H1 (cell line): Measurements from ENCODE around the gene AVPR2. TPM values are rescaled to one million over a fixed set of nuclear protein-coding genes. Genes with fewer than 3 reads are reported as not detected.

Experiments
- CTCF ChIA-PET: fragments of 300-600 bp; sonication (Branson Sonifier 250); formaldehyde crosslinking; loops from one replicate; lab custom pipeline; 2021; ENCODE audit not compliant: partially characterized antibody; lab: Charles Lee
- POLR2A ChIA-PET: fragments of 300-600 bp; sonication (Branson Sonifier 250); formaldehyde crosslinking; loops from one replicate; lab custom pipeline; 2021; ENCODE audit warnings: inconsistent platforms; ENCODE audit not compliant: partially characterized antibody; lab: Charles Lee
- DNase-seq, 2 experiments: peaks; one replicate each; pipeline versions ENCODE4 v3.0.0 to v3.0.0-alpha.2; 2010 to 2022; ENCODE audit warnings: low spot score in 2 of 2, low read depth in 1 of 2, mixed read lengths in 1 of 2
- FAIRE-seq: peaks from 2 replicates; lab custom pipeline; 2011; peaks lifted over from hg19 to GRCh38; lab: Jason Lieb, UNC
- H2AFZ ChIP-seq: 2 replicates; pipeline ENCODE4 v1.8.1; 2012; ENCODE audit warnings: low read length, inconsistent platforms
- H2AK5ac ChIP-seq: 2 replicates; pipeline ENCODE4 v1.6.1; 2013; ENCODE audit warnings: low read depth, low read length
- H2BK120ac ChIP-seq: replicated peaks from 2 replicates; pipeline ENCODE3; 2013; ENCODE audit warnings: low read depth, low read length, inconsistent platforms
- H2BK12ac ChIP-seq: 2 replicates; pipeline ENCODE4 v1.6.1; 2013; ENCODE audit warnings: low read depth, low read length
- H2BK15ac ChIP-seq: 2 replicates; pipeline ENCODE4 v1.6.1; 2013; ENCODE audit warnings: low read length
- H2BK20ac ChIP-seq: 2 replicates; pipeline ENCODE4 v1.6.1; 2013; ENCODE audit warnings: low read length
- H2BK5ac ChIP-seq: 2 replicates; pipeline ENCODE4 v1.6.1; 2013; ENCODE audit warnings: low read depth, low read length
- H3K14ac ChIP-seq: 2 replicates; pipeline ENCODE4 v1.6.1; 2013; ENCODE audit warnings: inconsistent platforms; ENCODE audit not compliant: insufficient read length
- H3K18ac ChIP-seq: 2 replicates; pipeline ENCODE4 v1.6.1; 2013; ENCODE audit warnings: low read length; ENCODE audit errors: extremely low read depth
- H3K23ac ChIP-seq: 2 replicates; pipeline ENCODE4 v1.6.1; 2013; ENCODE audit warnings: inconsistent platforms; ENCODE audit not compliant: insufficient read length
- H3K23me2 ChIP-seq: 2 replicates; pipeline ENCODE4 v1.6.1; 2013; ENCODE audit warnings: low read depth, low read length
- H3K27ac ChIP-seq: 2 replicates; pipeline ENCODE4 v1.6.1; 2011; ENCODE audit warnings: low read depth, low read length, inconsistent platforms
- H3K27me3 ChIP-seq, 4 experiments: replicated peaks in 1 of 4; 1 replicate in 1 of 4; 2 replicates in 3 of 4; pipeline versions ENCODE4 v1.6.1 to v1.8.1; 2011 to 2013; ENCODE audit warnings: low read length in 3 of 4, mild to moderate bottlenecking in 3 of 4, inconsistent platforms in 2 of 4, mixed read lengths in 2 of 4, moderate library complexity in 1 of 4; ENCODE audit not compliant: control insufficient read depth in 3 of 4, insufficient read depth in 3 of 4; ENCODE audit errors: extremely low read depth in 1 of 4
- H3K36me3 ChIP-seq, 4 experiments: 2 replicates each; pipeline versions ENCODE4 v1.6.1 to v1.8.1; 2011 to 2013; ENCODE audit warnings: mild to moderate bottlenecking in 4 of 4, low read length in 3 of 4, moderate library complexity in 2 of 4, control low read depth in 1 of 4, inconsistent platforms in 1 of 4; ENCODE audit not compliant: insufficient read depth in 4 of 4, control insufficient read depth in 2 of 4
- H3K4ac ChIP-seq: replicated peaks from 2 replicates; pipeline ENCODE3; 2013; ENCODE audit warnings: low read length, low read depth, mixed read lengths, inconsistent platforms; ENCODE audit not compliant: insufficient read length
- H3K4me1 ChIP-seq, 4 experiments: replicated peaks in 1 of 4; 1 replicate in 1 of 4; 2 replicates in 3 of 4; pipeline versions ENCODE4 v1.6.1 to v1.8.1; 2011 to 2013; ENCODE audit warnings: low read length in 3 of 4, inconsistent platforms in 2 of 4, mixed read lengths in 1 of 4; ENCODE audit not compliant: insufficient read depth in 4 of 4, control insufficient read depth in 3 of 4
- H3K4me2 ChIP-seq, 2 experiments: 2 replicates each; pipeline versions ENCODE4 v1.6.1 to v1.8.1; 2011 to 2013; ENCODE audit warnings: low read depth in 2 of 2, low read length in 2 of 2, control low read depth in 1 of 2, inconsistent platforms in 1 of 2, mild to moderate bottlenecking in 1 of 2; ENCODE audit not compliant: insufficient read depth in 1 of 2
- H3K4me3 ChIP-seq, 4 experiments: fragments of 200-600, 300-600 bp in 1 of 4; sonication (generic), shearing (Covaris generic), sonication (Bioruptor Twin) in 1 of 4; 2 replicates each; pipeline versions ENCODE4 v1.5.1 to v1.8.1; 2011 to 2016; ENCODE audit warnings: low read length in 4 of 4, low read depth in 3 of 4, control low read depth in 2 of 4, inconsistent platforms in 2 of 4, mild to moderate bottlenecking in 2 of 4, mixed read lengths in 1 of 4, moderate library complexity in 1 of 4; ENCODE audit not compliant: insufficient read depth in 2 of 4; ENCODE audit errors: extremely low read depth in 1 of 4
- H3K56ac ChIP-seq: replicated peaks from 2 replicates; pipeline ENCODE3; 2013; ENCODE audit warnings: low read depth, mild to moderate bottlenecking, mixed read lengths, low read length, inconsistent platforms; ENCODE audit not compliant: insufficient read length
- H3K79me1 ChIP-seq: 2 replicates; pipeline ENCODE4 v1.6.1; 2013; ENCODE audit warnings: low read depth, low read length, control low read depth
- H3K79me2 ChIP-seq, 2 experiments: 2 replicates each; pipeline versions ENCODE4 v1.6.1 to v1.8.1; 2012 to 2013; ENCODE audit warnings: low read length in 2 of 2, mild to moderate bottlenecking in 2 of 2, inconsistent platforms in 1 of 2; ENCODE audit not compliant: insufficient read depth in 2 of 2, control insufficient read depth in 1 of 2
- H3K9ac ChIP-seq, 4 experiments: replicated peaks in 1 of 4; 1 replicate in 1 of 4; 2 replicates in 3 of 4; pipeline versions ENCODE4 v1.6.1 to v1.8.1; 2011 to 2013; ENCODE audit warnings: low read depth in 3 of 4, low read length in 3 of 4, control low read depth in 2 of 4, mild to moderate bottlenecking in 2 of 4, moderate library complexity in 2 of 4, inconsistent platforms in 1 of 4; ENCODE audit errors: extremely low read depth in 1 of 4
- H3K9me3 ChIP-seq, 2 experiments: 2 replicates each; pipeline versions ENCODE4 v1.6.1 to v1.8.1; 2012 to 2013; ENCODE audit warnings: mild to moderate bottlenecking in 2 of 2, moderate library complexity in 2 of 2, control low read depth in 1 of 2, inconsistent platforms in 1 of 2, low read depth in 1 of 2, low read length in 1 of 2, mixed read lengths in 1 of 2; ENCODE audit not compliant: insufficient read depth in 2 of 2
- H4K20me1 ChIP-seq, 2 experiments: replicated peaks in 1 of 2; 2 replicates each; pipeline versions ENCODE3 to v1.8.1; 2011 to 2013; ENCODE audit warnings: inconsistent platforms in 2 of 2, low read length in 2 of 2, mild to moderate bottlenecking in 1 of 2; ENCODE audit not compliant: insufficient read depth in 2 of 2, control insufficient read depth in 1 of 2
- H4K5ac ChIP-seq: 2 replicates; pipeline ENCODE4 v1.6.1; 2013; ENCODE audit warnings: low read length, low read depth, mixed read lengths, inconsistent platforms; ENCODE audit not compliant: insufficient read length
- H4K8ac ChIP-seq: 2 replicates; pipeline ENCODE4 v1.8.0; 2013; ENCODE audit warnings: mild to moderate bottlenecking, moderate library complexity, low read length, inconsistent platforms; ENCODE audit not compliant: insufficient read depth; ENCODE audit errors: extremely low read depth
- H4K91ac ChIP-seq: replicated peaks from 2 replicates; pipeline ENCODE3; 2013; ENCODE audit warnings: low read length, mixed read lengths, inconsistent platforms; ENCODE audit not compliant: insufficient read length
- ASH2L ChIP-seq: fragments of 200-600, 300-600 bp; sonication (generic); IDR thresholded peaks from one replicate; pipeline ENCODE4 v1.7.1; 2017; ENCODE audit warnings: low read length
- CHD1 ChIP-seq: IDR thresholded peaks from 2 replicates; pipeline ENCODE4 v1.6.1; 2012; ENCODE audit warnings: low read depth, low read length, improper control_type of control experiment
- CHD2 ChIP-seq: IDR thresholded peaks from 2 replicates; pipeline ENCODE4 v1.6.1; 2012; ENCODE audit warnings: low read length, improper control_type of control experiment
- HDAC2 ChIP-seq, 2 experiments: fragments of 300-600 bp in 1 of 2; sonication (generic) in 1 of 2; IDR thresholded peaks; 2 replicates each; pipeline ENCODE4 v1.6.1; 2011 to 2012; ENCODE audit warnings: low read depth in 2 of 2, low read length in 2 of 2, mild to moderate bottlenecking in 2 of 2, moderate library complexity in 2 of 2, borderline replicate concordance in 1 of 2, inconsistent platforms in 1 of 2
- NANOG ChIP-seq: IDR thresholded peaks from 2 replicates; pipeline ENCODE4 v1.6.1; 2011; ENCODE audit warnings: low read length, low read depth, mild to moderate bottlenecking, inconsistent platforms; ENCODE audit not compliant: insufficient read depth, poor library complexity, severe bottlenecking
- SIN3A ChIP-seq, 2 experiments: IDR thresholded peaks in 1 of 2; conservative IDR thresholded peaks in 1 of 2; 2 replicates each; pipeline ENCODE4 v1.6.1; 2011 to 2012; ENCODE audit warnings: low read length in 2 of 2, improper control_type of control experiment in 1 of 2, low read depth in 1 of 2, mild to moderate bottlenecking in 1 of 2
- SIX5 ChIP-seq: IDR thresholded peaks from 2 replicates; pipeline ENCODE4 v1.6.1; 2011; ENCODE audit warnings: mild to moderate bottlenecking, low read depth, low read length
- SRF ChIP-seq: IDR thresholded peaks from 2 replicates; pipeline ENCODE4 v1.6.1; 2011; ENCODE audit warnings: mild to moderate bottlenecking, low read depth, low read length, moderate library complexity
- TAF1 ChIP-seq: IDR thresholded peaks from 2 replicates; pipeline ENCODE4 v1.6.1; 2011; ENCODE audit warnings: mild to moderate bottlenecking, low read depth, low read length
- WGBS, 2 experiments: shearing (Covaris generic) in 1 of 2; methylation state at CpG; one replicate each; pipeline versions ENCODE4 v1.1.6 to v1.1.7; 2013 to 2015; ENCODE audit warnings: low lambda C conversion rate in 2 of 2, mixed read lengths in 2 of 2, inconsistent platforms in 1 of 2, low coverage in 1 of 2, missing lambda C conversion rate in 1 of 2; ENCODE audit not compliant: insufficient replicate concordance in 2 of 2, insufficient coverage in 1 of 2, insufficient read length in 1 of 2; ENCODE audit errors: extremely low coverage in 1 of 2, missing lambda C conversion rate in 1 of 2; 5-methylcytosine and 5-hydroxymethylcytosine counted together
- polyA plus RNA-seq, 7 experiments: library from polyadenylated mRNA; depleted of rRNA in 3 of 7; stranded (reverse) in 5 of 7; unstranded in 2 of 7; fragments of >200 nt in 5 of 7; fragments of 200-250 nt in 2 of 7; gene quantifications; 1 replicate in 5 of 7; 2 replicates in 1 of 7; 4 replicates in 1 of 7; pipeline versions ENCODE4 v1.2.1 to v1.2.3, GENCODE V29; 2011 to 2013; ENCODE audit warnings: missing spikeins in 2 of 7, mixed read lengths in 2 of 7
- total RNA-seq: library from RNA; stranded (reverse); fragmentation: NEBNext Ultra II Directional; extraction: Animal tissue kit (Norgen Biotek cat#: 25700); gene quantifications from 2 replicates; pipeline ENCODE4 v1.2.1, GENCODE V29; 2021

AVPR2 gene
- total and polyA plus RNA-seq, 2 of the 8 experiments (the other 6 are each of a cell fraction or from before 2014, with no cell fraction given): 0.09 TPM; not detected in 1

DNA sequence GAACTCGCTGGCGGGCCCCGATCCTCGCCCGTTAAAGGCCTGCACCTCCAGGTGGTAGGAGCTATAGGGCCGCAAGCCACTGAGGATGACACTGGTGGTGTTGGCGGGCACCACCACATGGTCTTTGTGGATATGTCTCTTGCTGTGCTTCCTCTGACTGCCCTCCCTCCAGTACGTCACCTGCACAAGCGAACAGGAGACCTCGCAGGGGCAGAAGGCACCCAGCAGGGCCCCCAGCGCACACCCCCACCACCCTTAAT, 39.2 kb upstream of the AVPR2 start:
- no peak overlapping the region for H4K8ac ChIP-seq
- H4K5ac ChIP-seq: no peak overlapping the region
- no peaks in the 10 kb centered on the region for H3K9me3 ChIP-seq
- H2BK15ac ChIP-seq: no peak overlapping the region
- no peak overlapping the region for H3K4ac ChIP-seq
- H3K36me3 ChIP-seq: peaks cover 0 to 22% (median under 1%) of the 10 kb centered on the region in 4 experiments; a peak in 1 of 8 replicates
- no peak overlapping the region for H2AK5ac ChIP-seq
- no peaks in the 10 kb centered on the region for H3K79me1 ChIP-seq
- H3K79me2 ChIP-seq: no peaks in the 10 kb centered on the region
- H4K20me1 ChIP-seq: no peaks in the 10 kb centered on the region
- no peak overlapping the region for H3K4me2 ChIP-seq
- no peak overlapping the region for H3K23ac ChIP-seq
- H3K4me1 ChIP-seq: peaks cover 0 to 16% (median 0%) of the 10 kb centered on the region in 4 experiments; a peak in 3 of 7 replicates
- H3K18ac ChIP-seq: no peak overlapping the region
- no peak overlapping the region for H3K14ac ChIP-seq
- H3K9ac ChIP-seq: no peak overlapping the region
- no peak overlapping the region for H2AFZ ChIP-seq
- POLR2A ChIA-PET: no interaction called here
- no peak overlapping the region for H3K4me3 ChIP-seq
- no peaks in the 10 kb centered on the region for H3K27me3 ChIP-seq
- no peak overlapping the region for H3K56ac ChIP-seq
- no peak overlapping the region for H3K27ac ChIP-seq
- no peak for FAIRE-seq
- no peak overlapping the region for H2BK12ac ChIP-seq
- TF ChIP-seq TAF1 (no peak), SRF (no peak), SIN3A (conservative IDR thresholded peaks at IDR 0.05 in 1 of 2, IDR thresholded peaks at IDR 0.05 in 1 of 2; ENCODE audit: low read depth in 1 of 2, low read length in 2 of 2) (no peak), NANOG (no peak), CHD2 (no peak), SIX5 (no peak), HDAC2 (IDR thresholded peaks at IDR 0.05; ENCODE audit: borderline replicate concordance in 1 of 2, low read depth in 2 of 2, low read length in 2 of 2) (no peak), CHD1 (no peak), ASH2L (no peak)
- TF ChIP-seq, all 59 proteins: peak for 0
- Histone ChIP-seq H3K23me2 (no peaks in the 10 kb centered on the region), H2BK120ac (no peak overlapping the region), H2BK5ac (no peak overlapping the region), H2BK20ac (no peak overlapping the region), H4K91ac (no peak overlapping the region)
- DNase-seq: no peak
- CTCF ChIA-PET: interaction anchor here (1.2 kb wide), 1 partner anchor 15 kb away, joined by 4 read pairs; no protein-coding TSS in a partner anchor
- WGBS, 2 experiments: 100% methylated on average over 3 of the region's 11 CpGs; no CpG with 5 or more reads in 1 of the 2 experiments
